Ishikawa (cell line): ENCODE measurements around the gene MRPS12.
A peak's percentile ranks its signal among the peaks of the same experiment; 100 is the strongest.

Experiments used
- MAX ChIP-seq: IDR thresholded peaks from 2 replicates; pipeline ENCODE4 v1.6.1; 2012
- NFIC ChIP-seq: IDR thresholded peaks from 2 replicates; pipeline ENCODE4 v1.6.1; 2012
- RAD21 ChIP-seq: IDR thresholded peaks from 2 replicates; pipeline ENCODE4 v1.6.1; 2012; ENCODE audit warnings: low read depth
- YY1 ChIP-seq: IDR thresholded peaks from 2 replicates; pipeline ENCODE4 v1.6.1; 2012; ENCODE audit warnings: low read depth
- ZBTB7A ChIP-seq: IDR thresholded peaks from 2 replicates; pipeline ENCODE4 v1.6.1; 2012; ENCODE audit warnings: low read depth
- TF ChIP-seq, protein P1 (sequence below): IDR thresholded peaks from 2 replicates; pipeline ENCODE4 v1.6.1; 2012; ENCODE audit warnings: low read depth, mild to moderate bottlenecking

GRCh38 chr19:38930776-38931520 is at the start of gene MRPS12:
- TF ChIP-seq, protein P1, sequence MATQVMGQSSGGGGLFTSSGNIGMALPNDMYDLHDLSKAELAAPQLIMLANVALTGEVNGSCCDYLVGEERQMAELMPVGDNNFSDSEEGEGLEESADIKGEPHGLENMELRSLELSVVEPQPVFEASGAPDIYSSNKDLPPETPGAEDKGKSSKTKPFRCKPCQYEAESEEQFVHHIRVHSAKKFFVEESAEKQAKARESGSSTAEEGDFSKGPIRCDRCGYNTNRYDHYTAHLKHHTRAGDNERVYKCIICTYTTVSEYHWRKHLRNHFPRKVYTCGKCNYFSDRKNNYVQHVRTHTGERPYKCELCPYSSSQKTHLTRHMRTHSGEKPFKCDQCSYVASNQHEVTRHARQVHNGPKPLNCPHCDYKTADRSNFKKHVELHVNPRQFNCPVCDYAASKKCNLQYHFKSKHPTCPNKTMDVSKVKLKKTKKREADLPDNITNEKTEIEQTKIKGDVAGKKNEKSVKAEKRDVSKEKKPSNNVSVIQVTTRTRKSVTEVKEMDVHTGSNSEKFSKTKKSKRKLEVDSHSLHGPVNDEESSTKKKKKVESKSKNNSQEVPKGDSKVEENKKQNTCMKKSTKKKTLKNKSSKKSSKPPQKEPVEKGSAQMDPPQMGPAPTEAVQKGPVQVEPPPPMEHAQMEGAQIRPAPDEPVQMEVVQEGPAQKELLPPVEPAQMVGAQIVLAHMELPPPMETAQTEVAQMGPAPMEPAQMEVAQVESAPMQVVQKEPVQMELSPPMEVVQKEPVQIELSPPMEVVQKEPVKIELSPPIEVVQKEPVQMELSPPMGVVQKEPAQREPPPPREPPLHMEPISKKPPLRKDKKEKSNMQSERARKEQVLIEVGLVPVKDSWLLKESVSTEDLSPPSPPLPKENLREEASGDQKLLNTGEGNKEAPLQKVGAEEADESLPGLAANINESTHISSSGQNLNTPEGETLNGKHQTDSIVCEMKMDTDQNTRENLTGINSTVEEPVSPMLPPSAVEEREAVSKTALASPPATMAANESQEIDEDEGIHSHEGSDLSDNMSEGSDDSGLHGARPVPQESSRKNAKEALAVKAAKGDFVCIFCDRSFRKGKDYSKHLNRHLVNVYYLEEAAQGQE = no peak
- TF ChIP-seq MAX (peak; percentile 76), NFIC (no peak), RAD21 (no peak), YY1 (no peak), ZBTB7A (no peak)
